Activated CD4-positive, alpha-beta T cell treated with anti-CD3 and anti-CD28 coated beads, Interleukin-10, Interleukin-2, amounts not matched to agents 100 ng/mL and 50 ng/mL, durations not matched to agents 16 hours and 8 hours (primary cell): ENCODE measurements around the gene APOL4.
"Not testable (repeated sequence)": the region's sequence is repeated elsewhere in the genome, so short reads cannot be mapped to it uniquely, and the experiment has no call there.

Experiments
- DNase-seq: peaks from one replicate; pipeline ENCODE4 v3.0.0-alpha.2; 2020

The APOL4 gene

GRCh38 chr22:36182056-36182455 lies 19.6 kb downstream of the APOL4 start:
- DNase-seq = no peak

GRCh38 chr22:36180928-36181327 lies 20.7 kb downstream of the APOL4 start:
- no peak for DNase-seq

GRCh38 chr22:36180038-36180880 lies 21.4 kb downstream of the APOL4 start:
- DNase-seq = peak; percentile 83

GRCh38 chr22:36177160-36177559 lies 24.4 kb downstream of the APOL4 start:
- no peak for DNase-seq

- no peak for DNase-seq
Measured at GRCh38 chr22:36175892-36176291, 25.7 kb downstream of the APOL4 start.

GRCh38 chr22:36171941-36172340 lies 29.7 kb downstream of the APOL4 start:
- DNase-seq = no peak

- DNase-seq = no peak
Measured at GRCh38 chr22:36166518-36167220, 34.9 kb downstream of the APOL4 start.

- DNase-seq = no peak
Measured at GRCh38 chr22:36166086-36166485, 35.5 kb downstream of the APOL4 start.

GRCh38 chr22:36165141-36165540 lies 36.5 kb downstream of the APOL4 start:
- no peak for DNase-seq

GRCh38 chr22:36164621-36165020 lies 37.0 kb downstream of the APOL4 start:
- DNase-seq = no peak

- DNase-seq = no peak
Measured at GRCh38 chr22:36163497-36163896, 38.1 kb downstream of the APOL4 start.

GRCh38 chr22:36162127-36163034 lies 39.2 kb downstream of the APOL4 start:
- peak; percentile 34 for DNase-seq

GRCh38 chr22:36161793-36162126 lies 39.8 kb downstream of the APOL4 start:
- peak; percentile 39 for DNase-seq

GRCh38 chr22:36160499-36160942 lies 41.1 kb downstream of the APOL4 start, which contains the start of gene APOL3:
TSS of gene APOL3 (minus strand) at chr22:36160755. CDS start at chr22:36149055, 11,700 bp downstream.
- DNase-seq = peak; percentile 76

- peak; percentile 78 for DNase-seq
Measured at GRCh38 chr22:36156515-36157419, 44.8 kb downstream of the APOL4 start.

GRCh38 chr22:36156119-36156514 lies 45.5 kb downstream of the APOL4 start:
- no peak for DNase-seq

- DNase-seq = no peak
Measured at GRCh38 chr22:36155702-36156101, 45.9 kb downstream of the APOL4 start.

GRCh38 chr22:36154423-36154945 lies 47.1 kb downstream of the APOL4 start:
- no peak for DNase-seq

- DNase-seq = no peak
Measured at GRCh38 chr22:36153501-36154422, 47.8 kb downstream of the APOL4 start.

- not testable (repeated sequence) for DNase-seq
Measured at GRCh38 chr22:36152821-36153220, 48.8 kb downstream of the APOL4 start.

GRCh38 chr22:36152088-36152487 lies 49.5 kb downstream of the APOL4 start:
- no peak for DNase-seq
